Body of pancreas (tissue), 4 donors: ENCODE data around the gene KRTAP10-2. TPM values are rescaled to one million over a fixed set of nuclear protein-coding genes. Genes with fewer than 3 reads are reported as not detected.

Source experiments
- ATAC-seq: fragments of 150-250 bp; one replicate; pipeline ENCODE4 v1.9.1; 2016
- DNase-seq, 4 donors: peaks; one replicate each; pipeline ENCODE4 v3.0.0-alpha.2; 2019
- H3K27ac ChIP-seq, 4 donors: fragments of 200-600 bp; sonication (generic); 1 replicate in 3 of 4; 2 replicates in 1 of 4; pipeline versions ENCODE4 v1.5.1 to v1.6.1; 2016 to 2019; ENCODE audit warnings: mild to moderate bottlenecking in 1 of 4, mixed read lengths in 1 of 4, moderate library complexity in 1 of 4
- H3K27me3 ChIP-seq, 2 donors: fragments of 200-600 bp; sonication (generic); one replicate each; pipeline ENCODE4 v1.6.0; 2016; ENCODE audit warnings: mild to moderate bottlenecking in 1 of 2
- H3K36me3 ChIP-seq, 2 donors: fragments of 200-600 bp; sonication (generic); replicated peaks in 1 of 2; 2 replicates each; pipeline ENCODE4 v1.5.1; 2016; ENCODE audit warnings: low read depth in 2 of 2; ENCODE audit not compliant: insufficient read depth in 1 of 2
- H3K4me1 ChIP-seq: fragments of 200-600 bp; sonication (generic); one replicate; pipeline ENCODE4 v1.6.0; 2016
- H3K4me3 ChIP-seq, 2 donors: fragments of 200-600 bp; sonication (generic); 1 replicate in 1 of 2; 2 replicates in 1 of 2; pipeline ENCODE4 v1.5.1; 2016 to 2019
- H3K9me3 ChIP-seq, 3 donors: fragments of 200-600 bp; sonication (generic); 1 replicate in 2 of 3; 2 replicates in 1 of 3; pipeline ENCODE4 v1.5.1; 2016
- CTCF ChIP-seq, 7 experiments: fragments of 450-650 bp in 4 of 7; fragments of 200-600 bp in 3 of 7; sonication (generic) in 3 of 7; IDR thresholded peaks; one replicate each; pipeline ENCODE4 v1.5.1; 2016 to 2019; ENCODE audit warnings: antibody characterized with exemption in 7 of 7
- POLR2A ChIP-seq, 3 donors: fragments of 450-650 bp; IDR thresholded peaks; one replicate each; pipeline ENCODE4 v1.6.1; 2016; ENCODE audit warnings: antibody characterized with exemption in 3 of 3, mild to moderate bottlenecking in 2 of 3
- WGBS, 2 donors: methylation state at CpG; one replicate each; pipeline ENCODE4 v1.1.5; 2017; 5-methylcytosine and 5-hydroxymethylcytosine counted together
- intact Hi-C: fragments of 100-400 bp; cut with DNase I; formaldehyde crosslinking; loops from one replicate; pipeline ENCODE4 v1.15.1; 2023
- total RNA-seq, 2 donors: library from RNA; depleted of rRNA; stranded (reverse); fragments of >200 nt; gene quantifications; one replicate each; pipeline ENCODE4 v1.1.0, GENCODE V29; 2016

KRTAP10-2 gene
- total RNA-seq, 2 donors from 2014 or later: not detected

- H3K9me3 ChIP-seq: no peaks in the 10 kb centered on the region
- no peak overlapping the region for H3K27ac ChIP-seq
- H3K4me3 ChIP-seq: no peak overlapping the region
- TF ChIP-seq POLR2A (IDR thresholded peaks at IDR 0.05) (no peak), CTCF (IDR thresholded peaks at IDR 0.05) (no peak)
- ATAC-seq (no peak), DNase-seq (no peak)
- intact Hi-C loops: loop anchor here (10.0 kb wide), 1 partner anchor 292 kb away; the partner anchor contains the start of gene UBE2G2
- H3K27me3 ChIP-seq: no peaks in the 10 kb centered on the region
- 66 to 75% methylated on average over 15 to 21 of the region's 21 CpGs for WGBS, 2 donors
- H3K36me3 ChIP-seq: no peaks in the 10 kb centered on the region
- peaks cover 14% of the 10 kb centered on the region for H3K4me1 ChIP-seq
Observed at GRCh38 chr21:44512496-44513388, 38.6 kb downstream of the KRTAP10-2 start.

DNA sequence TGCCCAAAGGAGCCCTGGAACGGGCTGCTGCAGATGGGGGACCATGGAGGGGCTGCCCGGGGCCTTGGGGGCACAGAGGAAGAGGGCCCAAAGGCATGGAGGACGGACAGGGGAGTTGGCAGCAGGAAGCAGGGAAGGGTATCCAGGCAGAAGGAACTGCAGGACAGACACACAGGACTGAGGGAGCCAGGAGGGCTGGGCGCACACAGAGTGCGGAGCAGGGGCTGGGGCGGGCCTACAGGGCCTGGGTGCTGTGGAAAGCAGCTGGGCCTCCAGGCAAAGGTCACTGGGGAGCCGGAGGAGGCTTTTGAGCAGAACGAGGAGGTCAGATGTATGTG, 39.4 kb downstream of the KRTAP10-2 start:
- Histone ChIP-seq H3K4me1 (peaks cover 14% of the 10 kb centered on the region), H3K27ac (no peak overlapping the region), H3K36me3 (no peaks in the 10 kb centered on the region), H3K9me3 (no peaks in the 10 kb centered on the region), H3K4me3 (no peak overlapping the region), H3K27me3 (no peaks in the 10 kb centered on the region)
- no peak for TF ChIP-seq CTCF (IDR thresholded peaks at IDR 0.05)
- TF ChIP-seq POLR2A (IDR thresholded peaks at IDR 0.05): no peak
- ATAC-seq (no peak), DNase-seq (no peak)
- 75 to 84% methylated on average over 7 to 8 of the region's 8 CpGs for WGBS, 2 donors
- intact Hi-C loops: loop anchor here (10.0 kb wide), 1 partner anchor 293 kb away; the partner anchor contains the start of gene UBE2G2

DNA sequence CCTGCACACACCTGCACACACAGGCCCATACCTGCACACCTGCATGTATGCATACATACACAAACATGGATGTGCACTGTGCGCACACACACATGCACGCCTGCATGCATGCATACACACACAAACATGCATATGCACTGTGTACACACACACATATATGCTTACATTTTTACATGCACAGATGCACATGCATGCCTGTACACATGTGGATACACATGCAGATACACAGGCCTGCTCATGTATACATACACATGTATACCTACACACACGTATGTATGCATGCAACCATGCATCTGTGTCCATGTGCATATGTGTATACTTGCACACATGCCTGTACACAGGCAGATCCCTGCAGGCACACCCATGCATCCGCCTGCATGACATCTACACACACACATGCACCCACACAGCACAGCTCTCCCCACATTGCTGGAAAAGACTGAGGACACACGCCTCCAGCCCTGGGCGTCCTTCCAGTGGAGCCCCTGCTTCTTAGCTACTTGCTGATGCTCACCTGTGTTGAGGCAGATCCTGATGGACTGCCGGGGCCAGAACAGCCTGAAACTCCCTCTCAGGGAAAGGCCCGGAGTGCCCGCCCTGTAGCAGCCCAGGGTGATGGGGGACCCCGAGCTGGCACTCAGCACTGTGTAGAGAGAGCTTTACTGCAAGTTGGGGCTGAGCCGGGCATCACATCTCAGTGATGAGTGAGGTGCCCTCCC, 39.9 kb downstream of the KRTAP10-2 start:
- H3K9me3 ChIP-seq: no peaks in the 10 kb centered on the region
- H3K4me3 ChIP-seq: no peak overlapping the region
- peaks cover 14% of the 10 kb centered on the region for H3K4me1 ChIP-seq
- no peak for ATAC-seq
- H3K36me3 ChIP-seq: no peaks in the 10 kb centered on the region
- TF ChIP-seq CTCF (IDR thresholded peaks at IDR 0.05) (no peak), POLR2A (IDR thresholded peaks at IDR 0.05) (no peak)
- 73 to 86% methylated on average over 10 to 11 of the region's 11 CpGs for WGBS, 2 donors
- no peak for DNase-seq
- intact Hi-C loops: loop anchor here (10.0 kb wide), 1 partner anchor 293 kb away; the partner anchor contains the start of gene UBE2G2
- H3K27me3 ChIP-seq: no peaks in the 10 kb centered on the region
- no peak overlapping the region for H3K27ac ChIP-seq

- H3K4me3 ChIP-seq: no peak overlapping the region
Observed at GRCh38 chr21:44510508-44511218, 40.6 kb downstream of the KRTAP10-2 start.

More at GRCh38 chr21:44510508-44511218, 40.6 kb downstream of the KRTAP10-2 start:
- WGBS, 2 donors: 7% methylated on average over 6 to 36 of the region's 36 CpGs
- Histone ChIP-seq H3K36me3 (no peaks in the 10 kb centered on the region), H3K4me1 (peaks cover 14% of the 10 kb centered on the region), H3K27me3 (no peaks in the 10 kb centered on the region), H3K27ac (no peak overlapping the region), H3K9me3 (no peaks in the 10 kb centered on the region)
- intact Hi-C loops: loop anchor here (10.0 kb wide), 1 partner anchor 294 kb away; the partner anchor contains the start of gene UBE2G2
- peak; percentile 68 to 88 (median 85) for TF ChIP-seq CTCF (IDR thresholded peaks at IDR 0.05)
- TF ChIP-seq POLR2A (IDR thresholded peaks at IDR 0.05): no peak
- DNase-seq (peak; percentile 66 to 79 (median 72)), ATAC-seq (peak; percentile 67)
